ENCODE results near the gene PRRT1B.

PRRT1B gene

DNA sequence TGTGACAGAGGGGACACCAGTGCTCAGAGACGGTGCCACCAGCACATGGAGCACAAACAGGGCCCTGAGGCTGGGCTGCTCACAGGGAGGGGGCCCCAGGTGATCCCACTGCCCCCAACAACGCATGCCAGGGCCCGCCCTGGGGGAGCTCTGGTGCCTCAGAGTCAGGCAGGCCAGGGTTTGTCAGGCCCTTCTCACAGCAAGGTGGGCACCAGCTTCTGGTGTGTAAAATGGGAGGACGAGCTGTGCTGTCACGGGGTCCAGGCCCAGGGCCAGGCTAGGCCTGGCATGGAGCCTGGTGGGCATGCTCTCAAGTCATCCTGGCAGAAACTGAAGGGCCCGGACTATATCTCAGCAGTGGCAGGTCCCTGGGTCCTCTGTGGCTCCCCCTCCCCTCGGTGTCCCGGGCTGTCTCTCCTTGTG is 34.5 kb downstream of the PRRT1B start:
- no peaks in the 10 kb centered on the region for H3K79me2 ChIP-seq (ENCODE audit: low read length)
- H3K9ac ChIP-seq (ENCODE audit: low read length) = no peak overlapping the region
- H3K36me3 ChIP-seq (replicated peaks; ENCODE audit: insufficient read depth, low read length) = peaks cover 3% of the 10 kb centered on the region; the same call in 1 of the 2 replicates
- H3K9me2 ChIP-seq (replicated peaks; ENCODE audit: insufficient read depth, low read length) = no peaks in the 10 kb centered on the region
- H3K9me3 ChIP-seq (replicated peaks; ENCODE audit: insufficient read depth, low read length) = no peaks in the 10 kb centered on the region
- no peaks in the 10 kb centered on the region; the same call in 1 of the 2 replicates for H4K20me1 ChIP-seq (ENCODE audit: insufficient read depth, low read length)
- H3K27ac ChIP-seq (ENCODE audit: low read length) = no peak overlapping the region
- no peaks in the 10 kb centered on the region for H3K27me3 ChIP-seq (replicated peaks; ENCODE audit: insufficient read depth, low read length)
- DNase-seq = no peak
- no peak overlapping the region for H3K4me3 ChIP-seq (ENCODE audit: low read length)
- no peak for TF ChIP-seq EZH2phosphoT487 (IDR thresholded peaks at IDR 0.05; ENCODE audit: low read length)
- H3K4me2 ChIP-seq (ENCODE audit: low read depth, low read length) = no peak overlapping the region
- H3K4me1 ChIP-seq (ENCODE audit: low read length) = no peaks in the 10 kb centered on the region
- H2AFZ ChIP-seq (ENCODE audit: low read length) = no peak overlapping the region
- no peaks in the 10 kb centered on the region for H3F3A ChIP-seq (ENCODE audit: insufficient read depth, low read length)

DNA sequence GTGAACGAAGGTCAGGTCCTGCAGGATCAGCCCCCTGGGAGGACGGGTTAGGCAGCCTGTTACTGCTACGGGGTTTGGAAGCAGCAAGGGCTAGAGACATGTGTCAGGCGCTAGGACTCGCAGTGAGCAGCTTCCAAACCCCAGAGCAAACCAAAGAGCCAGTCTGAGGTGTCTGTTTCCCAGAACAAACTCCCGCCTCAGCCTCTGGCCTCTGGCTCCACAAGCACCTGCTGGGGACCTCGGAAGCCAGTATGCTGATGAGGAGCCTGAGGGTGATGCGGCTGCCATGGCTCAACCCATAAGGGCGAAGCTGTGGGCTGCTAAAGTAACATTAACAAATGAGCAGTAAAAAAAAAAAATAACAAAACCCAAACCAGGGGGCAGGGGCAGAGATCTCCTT is 35.0 kb downstream of the PRRT1B start:
- Histone ChIP-seq H3K4me2 (ENCODE audit: low read depth, low read length) (no peak overlapping the region), H3K27ac (ENCODE audit: low read length) (no peak overlapping the region), H2AFZ (ENCODE audit: low read length) (no peak overlapping the region), H3K9ac (ENCODE audit: low read length) (no peak overlapping the region), H3K36me3 (replicated peaks; ENCODE audit: insufficient read depth, low read length) (peaks cover 3% of the 10 kb centered on the region; the same call in 1 of the 2 replicates), H3K79me2 (ENCODE audit: low read length) (no peaks in the 10 kb centered on the region), H3K9me2 (replicated peaks; ENCODE audit: insufficient read depth, low read length) (no peaks in the 10 kb centered on the region), H3K4me1 (ENCODE audit: low read length) (no peaks in the 10 kb centered on the region), H3K9me3 (replicated peaks; ENCODE audit: insufficient read depth, low read length) (no peaks in the 10 kb centered on the region), H3F3A (ENCODE audit: insufficient read depth, low read length) (no peaks in the 10 kb centered on the region), H3K4me3 (ENCODE audit: low read length) (no peak overlapping the region), H3K27me3 (replicated peaks; ENCODE audit: insufficient read depth, low read length) (no peaks in the 10 kb centered on the region), H4K20me1 (ENCODE audit: insufficient read depth, low read length) (no peaks in the 10 kb centered on the region; the same call in 1 of the 2 replicates)
- TF ChIP-seq EZH2 (optimal IDR thresholded peaks at IDR 0.05; ENCODE audit: low read depth, low read length) (no peak), EZH2phosphoT487 (IDR thresholded peaks at IDR 0.05; ENCODE audit: low read length) (no peak)
- TF ChIP-seq, protein P1, sequence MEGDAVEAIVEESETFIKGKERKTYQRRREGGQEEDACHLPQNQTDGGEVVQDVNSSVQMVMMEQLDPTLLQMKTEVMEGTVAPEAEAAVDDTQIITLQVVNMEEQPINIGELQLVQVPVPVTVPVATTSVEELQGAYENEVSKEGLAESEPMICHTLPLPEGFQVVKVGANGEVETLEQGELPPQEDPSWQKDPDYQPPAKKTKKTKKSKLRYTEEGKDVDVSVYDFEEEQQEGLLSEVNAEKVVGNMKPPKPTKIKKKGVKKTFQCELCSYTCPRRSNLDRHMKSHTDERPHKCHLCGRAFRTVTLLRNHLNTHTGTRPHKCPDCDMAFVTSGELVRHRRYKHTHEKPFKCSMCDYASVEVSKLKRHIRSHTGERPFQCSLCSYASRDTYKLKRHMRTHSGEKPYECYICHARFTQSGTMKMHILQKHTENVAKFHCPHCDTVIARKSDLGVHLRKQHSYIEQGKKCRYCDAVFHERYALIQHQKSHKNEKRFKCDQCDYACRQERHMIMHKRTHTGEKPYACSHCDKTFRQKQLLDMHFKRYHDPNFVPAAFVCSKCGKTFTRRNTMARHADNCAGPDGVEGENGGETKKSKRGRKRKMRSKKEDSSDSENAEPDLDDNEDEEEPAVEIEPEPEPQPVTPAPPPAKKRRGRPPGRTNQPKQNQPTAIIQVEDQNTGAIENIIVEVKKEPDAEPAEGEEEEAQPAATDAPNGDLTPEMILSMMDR (IDR thresholded peaks at IDR 0.05; ENCODE audit: low read length) = no peak
- DNase-seq = no peak

DNA sequence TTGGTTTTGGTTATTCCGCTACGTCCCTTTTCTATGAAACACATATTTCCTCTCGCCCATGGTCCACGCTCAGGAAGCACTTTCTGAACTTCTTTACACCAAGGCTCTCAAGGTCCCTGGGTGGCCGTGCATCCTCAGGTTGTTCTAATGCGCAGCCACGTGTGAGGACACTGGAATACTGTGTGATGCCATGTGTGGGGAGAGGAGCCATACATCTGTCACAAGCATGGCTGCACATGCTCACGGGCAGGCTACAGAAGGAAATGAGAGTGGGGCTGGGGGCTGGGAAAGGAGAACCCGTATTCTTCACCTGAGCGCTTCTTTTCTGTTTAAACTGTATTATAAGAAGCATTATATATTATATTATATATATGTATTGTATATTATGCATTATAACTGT is 36.7 kb downstream of the PRRT1B start:
- Histone ChIP-seq H3K9me3 (replicated peaks; ENCODE audit: insufficient read depth, low read length) (no peaks in the 10 kb centered on the region), H3K27ac (ENCODE audit: low read length) (no peak overlapping the region), H3K27me3 (replicated peaks; ENCODE audit: insufficient read depth, low read length) (no peaks in the 10 kb centered on the region), H4K20me1 (ENCODE audit: insufficient read depth, low read length) (no peaks in the 10 kb centered on the region; the same call in 1 of the 2 replicates), H3K4me3 (ENCODE audit: low read length) (no peak overlapping the region), H3K36me3 (replicated peaks; ENCODE audit: insufficient read depth, low read length) (peaks cover 3% of the 10 kb centered on the region; the same call in 1 of the 2 replicates), H3F3A (ENCODE audit: insufficient read depth, low read length) (no peaks in the 10 kb centered on the region), H3K9ac (ENCODE audit: low read length) (no peak overlapping the region), H3K4me2 (ENCODE audit: low read depth, low read length) (no peak overlapping the region), H3K4me1 (ENCODE audit: low read length) (no peaks in the 10 kb centered on the region), H3K9me2 (replicated peaks; ENCODE audit: insufficient read depth, low read length) (no peaks in the 10 kb centered on the region), H2AFZ (ENCODE audit: low read length) (no peak overlapping the region), H3K79me2 (ENCODE audit: low read length) (no peaks in the 10 kb centered on the region)
- TF ChIP-seq, protein P1 (IDR thresholded peaks at IDR 0.05; ENCODE audit: low read length) = no peak
- no peak for DNase-seq

DNA sequence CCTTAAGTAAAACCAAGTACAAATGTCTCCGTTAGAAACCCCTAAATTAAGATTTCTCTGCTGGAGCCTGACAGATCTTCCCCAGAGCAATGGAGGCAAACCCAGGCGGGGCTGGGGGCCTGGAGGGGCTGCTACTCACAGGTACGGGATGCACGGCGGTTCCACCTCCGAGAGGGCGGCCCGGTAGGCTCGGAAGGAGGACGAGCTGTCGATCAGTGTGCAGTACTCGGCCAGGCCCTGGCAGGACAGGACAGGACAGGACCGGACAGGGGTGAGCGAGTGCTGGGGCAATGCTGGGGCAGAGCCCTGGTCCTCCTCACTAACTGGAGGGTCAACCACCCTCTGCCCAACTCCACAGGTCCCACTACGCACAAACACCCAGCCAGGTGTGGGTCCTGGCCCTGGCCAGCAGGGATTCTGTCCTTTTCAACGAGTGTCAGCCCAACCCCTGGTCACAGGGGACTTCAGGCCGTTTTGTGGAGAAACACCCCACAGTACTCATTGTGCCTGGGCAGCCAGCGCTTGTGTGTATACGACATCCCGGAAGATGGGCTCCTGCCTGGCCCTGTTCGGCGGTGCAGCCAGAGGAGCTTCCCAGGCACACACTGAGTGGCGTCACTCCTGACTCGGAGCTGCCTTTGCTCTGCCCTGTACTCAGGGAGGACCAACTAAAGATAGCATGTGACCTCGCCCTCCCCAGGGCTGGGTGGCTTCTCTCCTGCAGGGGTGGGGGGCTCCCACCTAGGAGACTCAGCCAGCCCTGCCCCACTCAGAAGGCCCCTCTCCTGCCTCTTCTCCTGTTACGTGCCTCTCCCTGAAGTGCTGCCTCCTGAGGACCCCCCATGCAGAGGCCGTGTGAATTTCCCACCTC is 37.4 kb downstream of the PRRT1B start:
- TF ChIP-seq, protein P1 (IDR thresholded peaks at IDR 0.05; ENCODE audit: low read length) = no peak
- TF ChIP-seq EZH2 (optimal IDR thresholded peaks at IDR 0.05; ENCODE audit: low read depth, low read length) (no peak), EZH2phosphoT487 (IDR thresholded peaks at IDR 0.05; ENCODE audit: low read length) (no peak)
- no peak overlapping the region for H3K4me3 ChIP-seq (ENCODE audit: low read length)
- H2AFZ ChIP-seq (ENCODE audit: low read length) = no peak overlapping the region
- H3K4me2 ChIP-seq (ENCODE audit: low read depth, low read length) = no peak overlapping the region
- H3K27me3 ChIP-seq (replicated peaks; ENCODE audit: insufficient read depth, low read length) = no peaks in the 10 kb centered on the region
- no peaks in the 10 kb centered on the region for H3K9me2 ChIP-seq (replicated peaks; ENCODE audit: insufficient read depth, low read length)
- H3K4me1 ChIP-seq (ENCODE audit: low read length) = no peaks in the 10 kb centered on the region
- H3K79me2 ChIP-seq (ENCODE audit: low read length) = no peaks in the 10 kb centered on the region
- H3K36me3 ChIP-seq (replicated peaks; ENCODE audit: insufficient read depth, low read length) = peaks cover 3% of the 10 kb centered on the region; the same call in 1 of the 2 replicates
- no peak overlapping the region for H3K9ac ChIP-seq (ENCODE audit: low read length)
- H3K27ac ChIP-seq (ENCODE audit: low read length) = no peak overlapping the region
- H4K20me1 ChIP-seq (ENCODE audit: insufficient read depth, low read length) = no peaks in the 10 kb centered on the region; the same call in 1 of the 2 replicates
- H3F3A ChIP-seq (ENCODE audit: insufficient read depth, low read length) = no peaks in the 10 kb centered on the region
- DNase-seq = no peak
- no peaks in the 10 kb centered on the region for H3K9me3 ChIP-seq (replicated peaks; ENCODE audit: insufficient read depth, low read length)
